Thyroid gland (tissue), 4 donors: ENCODE results near the gene F2R. TPM values are rescaled to one million over a fixed set of nuclear protein-coding genes. Genes with fewer than 3 reads are reported as not detected.

Source experiments
- DNase-seq, 2 donors: peaks; one replicate each; pipeline ENCODE4 v3.0.0-alpha.2; 2019
- H3K27ac ChIP-seq, 3 donors: fragments of 200-600 bp; sonication (generic); 1 replicate in 2 of 3; 2 replicates in 1 of 3; pipeline ENCODE4 v1.5.1; 2016 to 2019; ENCODE audit warnings: mild to moderate bottlenecking in 1 of 3, moderate library complexity in 1 of 3
- H3K27me3 ChIP-seq: fragments of 200-600 bp; sonication (generic); one replicate; pipeline ENCODE4 v1.5.1; 2019
- H3K36me3 ChIP-seq, 2 donors: fragments of 200-600 bp; sonication (generic); one replicate each; pipeline ENCODE4 v1.5.1; 2016 to 2019
- H3K4me1 ChIP-seq, 2 donors: fragments of 200-600 bp; sonication (generic); one replicate each; pipeline ENCODE4 v1.5.1; 2017 to 2019
- H3K4me3 ChIP-seq, 3 donors: fragments of 200-600 bp; sonication (generic); replicated peaks in 1 of 3; 1 replicate in 2 of 3; 2 replicates in 1 of 3; pipeline ENCODE4 v1.5.1; 2016; ENCODE audit warnings: mild to moderate bottlenecking in 1 of 3
- H3K9me3 ChIP-seq: fragments of 200-600 bp; sonication (generic); one replicate; pipeline ENCODE4 v1.5.1; 2017
- POLR2A ChIP-seq, 2 donors: fragments of 450-650 bp; IDR thresholded peaks; one replicate each; pipeline ENCODE4 v1.6.1; 2017; ENCODE audit warnings: antibody characterized with exemption in 2 of 2, mild to moderate bottlenecking in 2 of 2, moderate library complexity in 1 of 2
- WGBS, 2 donors: methylation state at CpG; one replicate each; pipeline ENCODE4 v1.1.5; 2017; 5-methylcytosine and 5-hydroxymethylcytosine counted together
- intact Hi-C: fragments of 100-400 bp; cut with DNase I; formaldehyde crosslinking; loops from one replicate; pipeline ENCODE4 v1.15.1; 2023
- total RNA-seq, 4 donors: library from RNA; depleted of rRNA; stranded (reverse); fragments of >200 nt; gene quantifications; one replicate each; pipeline ENCODE4 v1.2.3, GENCODE V29; 2016
- TF ChIP-seq, protein P1 (sequence below), 6 experiments: fragments of 200-600 bp in 3 of 6; fragments of 450-650 bp in 3 of 6; sonication (generic) in 3 of 6; IDR thresholded peaks; one replicate each; pipeline ENCODE4 v1.5.1; 2016 to 2019; ENCODE audit warnings: antibody characterized with exemption in 6 of 6, mild to moderate bottlenecking in 2 of 6, inconsistent platforms in 1 of 6, moderate library complexity in 1 of 6

The F2R gene
- total RNA-seq, 4 donors from 2014 or later = 5.7 to 27.9 (median 8.8) TPM

DNA sequence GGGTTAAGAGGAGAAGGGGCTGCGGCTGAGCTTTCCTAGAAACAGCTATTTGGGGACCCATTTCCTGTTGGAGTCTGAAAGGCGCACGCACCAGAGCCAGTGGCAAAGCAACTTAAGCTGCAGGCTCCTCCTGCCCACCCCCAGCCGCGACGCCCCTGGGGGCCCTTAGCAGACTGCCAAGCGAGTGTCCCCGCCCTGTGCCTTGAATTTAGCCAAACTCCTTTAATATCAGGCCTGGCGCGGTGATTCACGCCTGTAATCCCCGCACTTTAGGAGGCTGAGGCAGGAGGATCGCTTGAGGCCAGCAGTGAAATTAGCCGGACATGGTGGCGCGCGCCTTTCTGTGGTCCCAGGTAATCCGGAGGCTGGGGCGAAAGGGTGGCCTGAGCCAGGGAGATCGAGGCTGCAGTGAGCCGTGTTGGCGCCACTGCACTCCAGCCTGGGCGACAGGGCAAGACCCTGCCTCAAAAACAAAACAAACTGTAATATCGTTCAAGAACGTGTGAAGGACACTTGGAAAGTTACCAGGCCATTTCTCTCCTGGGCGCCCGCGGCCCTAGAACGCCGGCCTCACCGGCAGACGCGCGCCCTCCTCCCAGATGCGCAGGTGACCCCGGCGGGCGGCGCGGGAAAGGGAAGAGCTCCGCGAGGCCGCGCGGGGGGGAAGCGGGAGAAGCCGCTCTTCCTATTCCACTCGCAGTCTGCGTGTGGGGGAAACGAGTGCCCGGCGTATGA, 1.0 kb upstream of the F2R start:
- TF ChIP-seq, protein P1, sequence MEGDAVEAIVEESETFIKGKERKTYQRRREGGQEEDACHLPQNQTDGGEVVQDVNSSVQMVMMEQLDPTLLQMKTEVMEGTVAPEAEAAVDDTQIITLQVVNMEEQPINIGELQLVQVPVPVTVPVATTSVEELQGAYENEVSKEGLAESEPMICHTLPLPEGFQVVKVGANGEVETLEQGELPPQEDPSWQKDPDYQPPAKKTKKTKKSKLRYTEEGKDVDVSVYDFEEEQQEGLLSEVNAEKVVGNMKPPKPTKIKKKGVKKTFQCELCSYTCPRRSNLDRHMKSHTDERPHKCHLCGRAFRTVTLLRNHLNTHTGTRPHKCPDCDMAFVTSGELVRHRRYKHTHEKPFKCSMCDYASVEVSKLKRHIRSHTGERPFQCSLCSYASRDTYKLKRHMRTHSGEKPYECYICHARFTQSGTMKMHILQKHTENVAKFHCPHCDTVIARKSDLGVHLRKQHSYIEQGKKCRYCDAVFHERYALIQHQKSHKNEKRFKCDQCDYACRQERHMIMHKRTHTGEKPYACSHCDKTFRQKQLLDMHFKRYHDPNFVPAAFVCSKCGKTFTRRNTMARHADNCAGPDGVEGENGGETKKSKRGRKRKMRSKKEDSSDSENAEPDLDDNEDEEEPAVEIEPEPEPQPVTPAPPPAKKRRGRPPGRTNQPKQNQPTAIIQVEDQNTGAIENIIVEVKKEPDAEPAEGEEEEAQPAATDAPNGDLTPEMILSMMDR (IDR thresholded peaks at IDR 0.05) = no peak
- no peak for TF ChIP-seq POLR2A (IDR thresholded peaks at IDR 0.05)

DNA sequence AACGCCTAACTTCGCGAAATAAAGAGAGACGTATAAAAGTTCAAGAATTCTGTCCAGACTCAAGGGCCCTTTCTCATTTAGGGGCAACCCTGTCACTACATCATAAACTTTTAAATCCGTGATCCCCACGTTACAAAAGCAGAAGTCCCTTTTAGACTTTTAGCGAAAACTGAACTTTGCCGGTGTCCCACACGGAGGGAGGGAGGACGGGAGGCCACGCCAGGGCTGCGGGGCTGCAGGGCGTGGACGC, 515 bp upstream of the F2R start:
- Histone ChIP-seq H3K4me1 (peaks cover 6 to 9% of the 10 kb centered on the region in 2 donors), H3K27me3 (no peaks in the 10 kb centered on the region), H3K4me3 (peak overlapping the region; percentile 66 to 80 (median 67)), H3K27ac (peak overlapping the region in 2 of 3 donors; percentile 57 to 69), H3K9me3 (no peaks in the 10 kb centered on the region), H3K36me3 (no peaks in the 10 kb centered on the region)
- intact Hi-C loops = loop anchor here (10.0 kb wide), 1 partner anchor 59 kb away; no protein-coding TSS in a partner anchor
- DNase-seq = no peak
- WGBS, 2 donors = 0 to 1% methylated on average over 14 of the region's 14 CpGs
- TF ChIP-seq, protein P1 (IDR thresholded peaks at IDR 0.05) = no peak
- TF ChIP-seq POLR2A (IDR thresholded peaks at IDR 0.05) = no peak

More for the DNA sequence above, 1.0 kb upstream of the F2R start:
- Histone ChIP-seq H3K27ac (peak overlapping the region in 1 of 3 donors; percentile 57), H3K9me3 (no peaks in the 10 kb centered on the region), H3K4me1 (peaks cover 6 to 9% of the 10 kb centered on the region in 2 donors), H3K36me3 (no peaks in the 10 kb centered on the region), H3K4me3 (peak overlapping the region; percentile 66 to 80 (median 67)), H3K27me3 (no peaks in the 10 kb centered on the region)
- 12 to 18% methylated on average over 46 to 47 of the region's 52 CpGs for WGBS, 2 donors
- peak; percentile 40 for DNase-seq
- intact Hi-C loops = loop anchor here (10.0 kb wide), 1 partner anchor 60 kb away; no protein-coding TSS in a partner anchor

DNA sequence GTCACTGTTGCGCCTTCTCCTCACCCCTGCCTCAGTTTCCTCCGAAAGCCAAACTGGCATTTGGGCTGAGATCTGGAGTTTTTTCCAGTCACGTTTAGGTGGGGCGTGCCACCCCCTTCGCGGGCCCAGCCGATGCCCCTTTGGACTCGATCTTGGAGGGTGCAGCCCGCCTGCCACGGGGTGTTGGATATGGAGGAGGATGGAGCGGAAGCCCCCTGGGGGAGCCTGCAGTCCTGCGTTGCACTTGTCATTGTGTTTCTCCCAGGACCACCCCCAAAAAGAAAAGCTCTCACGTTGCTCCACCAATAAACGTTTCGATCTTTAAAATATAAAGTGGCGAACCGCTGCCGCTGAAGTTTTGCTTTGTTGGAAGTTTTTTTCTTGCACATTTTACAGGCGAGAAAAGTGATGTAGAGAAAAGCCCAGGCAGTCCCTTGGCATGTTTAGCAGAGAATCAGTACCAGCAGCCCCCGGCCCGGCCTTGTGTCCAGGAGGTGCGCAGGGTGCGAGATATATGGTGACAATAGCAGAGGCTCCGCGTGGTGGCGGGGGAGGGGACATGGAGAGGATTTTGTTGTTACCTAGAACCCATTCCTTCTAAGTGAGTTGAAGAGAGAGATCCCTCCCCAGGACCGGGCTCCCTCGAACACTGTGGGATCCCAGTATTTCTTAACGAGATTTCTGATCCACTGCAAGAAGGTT, 681 bp downstream of the F2R start:
- WGBS, 2 donors = 12 to 14% methylated on average over 22 to 25 of the region's 29 CpGs

DNA sequence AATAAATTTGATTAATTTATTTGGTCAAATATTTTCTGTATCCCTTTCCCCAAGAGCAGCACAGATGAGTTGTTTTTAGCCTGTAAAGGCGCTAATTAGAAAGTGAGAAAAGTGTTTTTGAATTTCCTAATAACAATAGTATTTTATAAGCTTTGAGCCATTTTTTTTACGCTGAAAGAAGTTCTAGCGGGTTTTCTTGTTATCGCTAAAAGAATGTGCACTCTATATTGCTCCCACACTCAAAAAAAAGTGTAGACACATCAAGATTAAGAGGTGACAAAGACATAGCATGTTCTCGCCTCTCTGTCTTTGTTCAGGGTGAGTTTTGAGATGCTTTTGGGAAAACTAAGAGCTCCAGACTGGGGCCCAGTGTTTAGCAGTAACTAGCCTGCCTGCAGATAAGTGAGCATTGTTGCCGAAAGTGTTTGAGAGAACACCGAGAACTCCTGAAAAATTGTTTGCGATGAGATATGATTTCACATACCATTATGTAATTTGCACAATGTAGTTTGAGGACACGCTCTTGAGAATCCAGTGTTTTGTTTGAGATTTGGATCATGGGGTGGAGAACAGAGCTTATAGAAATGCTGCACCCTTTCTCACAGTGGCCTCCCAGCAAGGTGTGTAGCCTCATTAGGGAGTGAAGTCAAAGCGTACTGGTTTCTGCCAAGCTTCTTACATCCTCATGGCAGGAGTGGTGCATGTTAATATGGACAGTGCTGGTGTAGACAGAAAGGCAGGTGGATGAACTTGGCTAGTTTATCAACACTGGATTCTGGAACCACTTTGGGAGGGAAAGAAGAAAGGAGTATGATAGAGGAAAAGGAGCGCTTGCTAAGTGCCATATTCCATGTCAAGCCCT, 1.5 kb downstream of the F2R start:
- no peak for TF ChIP-seq POLR2A (IDR thresholded peaks at IDR 0.05)
- TF ChIP-seq, protein P1 (IDR thresholded peaks at IDR 0.05) = no peak
- 81 to 90% methylated on average over 11 of the region's 11 CpGs for WGBS, 2 donors
- Histone ChIP-seq H3K27ac (peak overlapping the region in 1 of 3 donors; percentile 69), H3K9me3 (no peaks in the 10 kb centered on the region), H3K4me1 (peaks cover 6 to 9% of the 10 kb centered on the region in 2 donors), H3K4me3 (peak overlapping the region in 1 of 3 donors; percentile 67), H3K27me3 (no peaks in the 10 kb centered on the region), H3K36me3 (no peaks in the 10 kb centered on the region)
- no peak for DNase-seq
- intact Hi-C loops = loop anchor here (10.0 kb wide), 1 partner anchor 57 kb away; no protein-coding TSS in a partner anchor

More for the DNA sequence above, 681 bp downstream of the F2R start:
- H3K36me3 ChIP-seq = no peaks in the 10 kb centered on the region
- intact Hi-C loops = loop anchor here (10.0 kb wide), 1 partner anchor 58 kb away; no protein-coding TSS in a partner anchor
- DNase-seq = no peak
- peak overlapping the region; percentile 66 to 80 (median 67) for H3K4me3 ChIP-seq
- no peaks in the 10 kb centered on the region for H3K27me3 ChIP-seq
- H3K9me3 ChIP-seq = no peaks in the 10 kb centered on the region
- peak overlapping the region in 2 of 3 donors; percentile 57 to 69 for H3K27ac ChIP-seq
- no peak for TF ChIP-seq POLR2A (IDR thresholded peaks at IDR 0.05)
- TF ChIP-seq, protein P1 (IDR thresholded peaks at IDR 0.05) = no peak
- H3K4me1 ChIP-seq = peaks cover 6 to 9% of the 10 kb centered on the region in 2 donors
